PFSK-1 (cell line): ENCODE data around the gene IL19.

Experiments
- FOXP2 ChIP-seq: optimal IDR thresholded peaks from 2 replicates; pipeline ENCODE3; 2011; ENCODE audit warnings: borderline replicate concordance, control low read depth, inconsistent platforms; ENCODE audit not compliant: insufficient read depth; ENCODE audit errors: extremely low read length, extremely low read depth
- POLR2AphosphoS5 ChIP-seq: IDR thresholded peaks from 2 replicates; pipeline ENCODE4 v1.6.1; 2012; ENCODE audit warnings: low read depth, mild to moderate bottlenecking, control low read depth, low read length, moderate library complexity
- REST ChIP-seq, 2 experiments: IDR thresholded peaks; 2 replicates each; pipeline versions ENCODE4 v1.6.1 to v1.8.0; 2011 to 2012; ENCODE audit warnings: low read depth in 2 of 2, low read length in 2 of 2, control low read depth in 1 of 2, inconsistent platforms in 1 of 2, mild to moderate bottlenecking in 1 of 2, moderate library complexity in 1 of 2; ENCODE audit not compliant: insufficient read depth in 1 of 2
- SIN3A ChIP-seq: IDR thresholded peaks from 2 replicates; pipeline ENCODE4 v1.6.1; 2012; ENCODE audit warnings: mild to moderate bottlenecking, low read length, moderate library complexity, borderline replicate concordance; ENCODE audit not compliant: insufficient read depth
- TAF1 ChIP-seq: IDR thresholded peaks from 2 replicates; pipeline ENCODE4 v1.6.1; 2012; ENCODE audit warnings: low read length, control low read depth, borderline replicate concordance; ENCODE audit not compliant: insufficient read depth

The IL19 gene

GRCh38 chr1:206875752-206876377, 105.3 kb downstream of the IL19 start:
- TF ChIP-seq TAF1 = no peak
- no peak for TF ChIP-seq SIN3A
- TF ChIP-seq POLR2AphosphoS5 = no peak
- no peak for TF ChIP-seq REST (IDR thresholded peaks at IDR 0.05; ENCODE audit: insufficient read depth in 1 of 2, low read depth in 2 of 2, low read length in 2 of 2)
- TF ChIP-seq FOXP2 = no peak

- TF ChIP-seq SIN3A = no peak
- TF ChIP-seq REST (IDR thresholded peaks at IDR 0.05; ENCODE audit: insufficient read depth in 1 of 2, low read depth in 2 of 2, low read length in 2 of 2) = no peak
- no peak for TF ChIP-seq TAF1
- TF ChIP-seq POLR2AphosphoS5 = no peak
- TF ChIP-seq FOXP2 = no peak
These were observed 107.9 kb downstream of the IL19 start for GRCh38 chr1:206878456-206878855.

- TF ChIP-seq REST (IDR thresholded peaks at IDR 0.05; ENCODE audit: insufficient read depth in 1 of 2, low read depth in 2 of 2, low read length in 2 of 2) (no peak), TAF1 (no peak), POLR2AphosphoS5 (no peak)
These were observed 109.7 kb downstream of the IL19 start for GRCh38 chr1:206880314-206880713.

GRCh38 chr1:206882555-206882954, 112.0 kb downstream of the IL19 start:
- TF ChIP-seq REST (IDR thresholded peaks at IDR 0.05; ENCODE audit: insufficient read depth in 1 of 2, low read depth in 2 of 2, low read length in 2 of 2) (no peak), POLR2AphosphoS5 (no peak), SIN3A (no peak), TAF1 (no peak), FOXP2 (no peak)

GRCh38 chr1:206883160-206883559, 112.6 kb downstream of the IL19 start:
- TF ChIP-seq REST (IDR thresholded peaks at IDR 0.05; ENCODE audit: insufficient read depth in 1 of 2, low read depth in 2 of 2, low read length in 2 of 2) (no peak), POLR2AphosphoS5 (no peak), SIN3A (no peak), FOXP2 (no peak), TAF1 (no peak)
